ENCODE results near the gene CCNK. TPM values are rescaled to one million over a fixed set of nuclear protein-coding genes. Genes with fewer than 3 reads are reported as not detected.

CCNK gene
- total and polyA plus RNA-seq, 2 of the 13 experiments (the other 11 are each of a cell fraction or from before 2014, with no cell fraction given), result 4.9 to 9.7 TPM

DNA sequence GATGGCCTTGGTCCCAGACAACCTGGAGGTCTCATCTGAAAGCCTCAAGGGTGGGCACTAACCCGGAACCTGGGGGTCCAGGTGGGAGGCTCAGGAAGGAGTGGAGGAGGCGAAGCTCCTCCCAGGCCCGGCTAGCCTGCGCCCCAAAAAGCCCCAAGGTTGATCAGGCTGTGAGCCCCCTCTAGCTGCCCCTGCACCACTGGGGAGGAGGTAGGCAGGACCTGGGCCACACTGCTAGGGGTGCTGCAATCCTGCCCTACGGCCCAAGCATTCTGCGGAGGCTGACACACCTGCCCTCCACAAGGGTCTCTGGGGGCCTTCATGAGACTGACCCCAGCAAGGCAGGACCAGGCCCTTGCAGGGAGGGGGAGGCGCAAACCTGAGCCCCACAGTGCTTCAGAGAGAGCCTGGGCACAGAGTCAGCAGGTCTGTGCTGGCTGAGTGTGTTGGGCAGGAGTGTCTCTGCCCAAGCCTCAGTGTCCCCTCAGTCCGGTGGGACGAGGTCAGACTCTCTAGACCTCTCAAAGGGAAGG lies 70.9 kb downstream of the CCNK start:
- H3K79me2 ChIP-seq (ENCODE audit: insufficient read depth, low read length), result peaks cover 79% of the 10 kb centered on the region
- ATAC-seq, result no peak
- peaks cover 9% of the 10 kb centered on the region; the same call in 1 of the 2 replicates for H4K20me1 ChIP-seq (ENCODE audit: insufficient read depth, low read length)
- H3K9me3 ChIP-seq (ENCODE audit: low read length), result no peaks in the 10 kb centered on the region
- H3K27ac ChIP-seq (ENCODE audit: extremely low read length, insufficient read depth, low read length), result peak overlapping the region; percentile 85
- intact Hi-C loops (cut with micrococcal nuclease; ENCODE audit: unreplicated experiment) (loop anchor here (2.0 kb wide), 1 partner anchor 15 kb away; no protein-coding TSS in a partner anchor), in situ Hi-C loops (cut with HindIII; ENCODE audit: extremely low pct_ligation_motif_present, low pct_unique_long_range_greater_than_20kb) (no loop called here)
- H3K27me3 ChIP-seq (ENCODE audit: control insufficient read depth in 1 of 2, insufficient read depth in 2 of 2, low read length in 2 of 2), result no peaks in the 10 kb centered on the region
- H3K36me3 ChIP-seq (replicated peaks in 1 of 2; ENCODE audit: control insufficient read depth in 1 of 2, insufficient read depth in 2 of 2, low read length in 2 of 2), result no peaks in the 10 kb centered on the region; a peak in 1 of 5 replicates
- peak overlapping the region; percentile 69 for H3K4me2 ChIP-seq (ENCODE audit: low read depth, low read length)
- 82% methylated on average over 2 of the region's 9 CpGs for WGBS (ENCODE audit: low lambda C conversion rate)
- H3K9ac ChIP-seq (ENCODE audit: insufficient read depth, low read depth, low read length), result peak overlapping the region; percentile 75
- no peak for DNase-seq (ENCODE audit: low spot score)
- H3K4me1 ChIP-seq (ENCODE audit: insufficient read depth, low read length), result peaks cover 82% of the 10 kb centered on the region
- ChIA-PET POLR2A (interaction anchor here (0.9 to 5.5 kb wide), 13 partner anchors 9 to 71 kb away, joined by 3 to 101 read pairs (median 5); partner anchors contain the start of genes CCDC85C, CCNK and SETD3), CTCF (ENCODE audit: low intra/inter-chr PET ratio, low total read pairs) (no interaction called here)
- H3K4me3 ChIP-seq (replicated peaks in 1 of 3; ENCODE audit: insufficient read depth in 1 of 3, low read depth in 2 of 3, low read length in 3 of 3), result peak overlapping the region in 1 of 3 experiments; percentile 44; a peak in 1 of 6 replicates
- no peak overlapping the region for H2AFZ ChIP-seq (ENCODE audit: low read length)
- no peak for FAIRE-seq
- BruUV-seq (replicated peaks), result no TSS peak
- TF ChIP-seq ZNF709 (CRISPR knock-in tag; IDR thresholded peaks at IDR 0.05) (no peak), ZNF569 (CRISPR knock-in tag; IDR thresholded peaks at IDR 0.05; ENCODE audit: borderline replicate concordance) (no peak), ZNF343 (CRISPR knock-in tag; IDR thresholded peaks at IDR 0.05) (peak; percentile 13; the same call in 1 of the 2 replicates), RORA (CRISPR knock-in tag; IDR thresholded peaks at IDR 0.05) (no peak), ZNF850 (CRISPR knock-in tag; conservative IDR thresholded peaks at IDR 0.05) (0 out of 2 replicates have a peak, but pooled peaks have one; percentile 89), SRSF1 (optimal IDR thresholded peaks at IDR 0.05; ENCODE audit: low read depth, low read length) (peak; percentile 35), ZNF317 (CRISPR knock-in tag; IDR thresholded peaks at IDR 0.05) (no peak), ISL2 (CRISPR knock-in tag; IDR thresholded peaks at IDR 0.05) (no peak), BRD4 (CRISPR knock-in tag; IDR thresholded peaks at IDR 0.05) (no peak), TCF12 (IDR thresholded peaks at IDR 0.05) (no peak), TCF12 (CRISPR knock-in tag; IDR thresholded peaks at IDR 0.05) (no peak), ZNF724P (CRISPR knock-in tag; IDR thresholded peaks at IDR 0.05; ENCODE audit: borderline replicate concordance) (no peak), ZNF839 (CRISPR knock-in tag; IDR thresholded peaks at IDR 0.05; ENCODE audit: borderline replicate concordance) (0 out of 2 replicates have a peak, but pooled peaks have one; percentile 1), ZNF816 (CRISPR knock-in tag; IDR thresholded peaks at IDR 0.05; ENCODE audit: borderline replicate concordance) (0 out of 2 replicates have a peak, but pooled peaks have one; percentile 6), U2AF1 (optimal IDR thresholded peaks at IDR 0.05; ENCODE audit: low read depth, low read length) (no peak), RARG (CRISPR knock-in tag; IDR thresholded peaks at IDR 0.05; ENCODE audit: low read depth) (0 out of 2 replicates have a peak, but pooled peaks have one; percentile 46)
- TF ChIP-seq, protein P1, sequence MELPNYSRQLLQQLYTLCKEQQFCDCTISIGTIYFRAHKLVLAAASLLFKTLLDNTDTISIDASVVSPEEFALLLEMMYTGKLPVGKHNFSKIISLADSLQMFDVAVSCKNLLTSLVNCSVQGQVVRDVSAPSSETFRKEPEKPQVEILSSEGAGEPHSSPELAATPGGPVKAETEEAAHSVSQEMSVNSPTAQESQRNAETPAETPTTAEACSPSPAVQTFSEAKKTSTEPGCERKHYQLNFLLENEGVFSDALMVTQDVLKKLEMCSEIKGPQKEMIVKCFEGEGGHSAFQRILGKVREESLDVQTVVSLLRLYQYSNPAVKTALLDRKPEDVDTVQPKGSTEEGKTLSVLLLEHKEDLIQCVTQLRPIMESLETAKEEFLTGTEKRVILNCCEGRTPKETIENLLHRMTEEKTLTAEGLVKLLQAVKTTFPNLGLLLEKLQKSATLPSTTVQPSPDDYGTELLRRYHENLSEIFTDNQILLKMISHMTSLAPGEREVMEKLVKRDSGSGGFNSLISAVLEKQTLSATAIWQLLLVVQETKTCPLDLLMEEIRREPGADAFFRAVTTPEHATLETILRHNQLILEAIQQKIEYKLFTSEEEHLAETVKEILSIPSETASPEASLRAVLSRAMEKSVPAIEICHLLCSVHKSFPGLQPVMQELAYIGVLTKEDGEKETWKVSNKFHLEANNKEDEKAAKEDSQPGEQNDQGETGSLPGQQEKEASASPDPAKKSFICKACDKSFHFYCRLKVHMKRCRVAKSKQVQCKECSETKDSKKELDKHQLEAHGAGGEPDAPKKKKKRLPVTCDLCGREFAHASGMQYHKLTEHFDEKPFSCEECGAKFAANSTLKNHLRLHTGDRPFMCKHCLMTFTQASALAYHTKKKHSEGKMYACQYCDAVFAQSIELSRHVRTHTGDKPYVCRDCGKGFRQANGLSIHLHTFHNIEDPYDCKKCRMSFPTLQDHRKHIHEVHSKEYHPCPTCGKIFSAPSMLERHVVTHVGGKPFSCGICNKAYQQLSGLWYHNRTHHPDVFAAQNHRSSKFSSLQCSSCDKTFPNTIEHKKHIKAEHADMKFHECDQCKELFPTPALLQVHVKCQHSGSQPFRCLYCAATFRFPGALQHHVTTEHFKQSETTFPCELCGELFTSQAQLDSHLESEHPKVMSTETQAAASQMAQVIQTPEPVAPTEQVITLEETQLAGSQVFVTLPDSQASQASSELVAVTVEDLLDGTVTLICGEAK (IDR thresholded peaks at IDR 0.05), result no peak
- TF ChIP-seq, protein P1 (CRISPR knock-in tag; IDR thresholded peaks at IDR 0.05), result no peak

Data from HepG2 (cell line).